Fibroblast of the conjunctiva (primary cell): Measurements from ENCODE around the gene DCAF12L1.

Experiments
- DNase-seq: peaks from one replicate; pipeline ENCODE4 v3.0.0-alpha.2; 2010; ENCODE audit warnings: low read depth

The DCAF12L1 gene

GRCh38 chrX:126552313-126553022 is at the start of gene DCAF12L1:
TSS of gene DCAF12L1 (minus strand) at chrX:126552814. CDS start at chrX:126552608, 206 bp downstream.
- DNase-seq, result no peak

- no peak for DNase-seq
Measured at GRCh38 chrX:126580877-126581276, 28.3 kb upstream of the DCAF12L1 start.

- DNase-seq, result no peak
Measured at GRCh38 chrX:126575911-126576310, 23.3 kb upstream of the DCAF12L1 start.

GRCh38 chrX:126557151-126557550 is 4.5 kb upstream of the DCAF12L1 start:
- DNase-seq, result no peak

GRCh38 chrX:126551725-126552312 is 795 bp downstream of the DCAF12L1 start:
- no peak for DNase-seq

GRCh38 chrX:126551306-126551705 is 1.3 kb downstream of the DCAF12L1 start:
- no peak for DNase-seq

GRCh38 chrX:126550816-126551215 is 1.8 kb downstream of the DCAF12L1 start:
- DNase-seq, result no peak

- no peak for DNase-seq
Measured at GRCh38 chrX:126509923-126510322, 42.7 kb downstream of the DCAF12L1 start.
